Dedifferentiated amniotic fluid mesenchymal stem cell (primary cell): ENCODE results near the gene CD200R1L.
"Not testable (repeated sequence)": the region's sequence is repeated elsewhere in the genome, so short reads cannot be mapped to it uniquely, and the experiment has no call there.

Experiments used
- DNase-seq: peaks from one replicate; pipeline ENCODE4 v3.0.0-alpha.2; 2016; ENCODE audit errors: extremely low spot score

CD200R1L gene, protein sequence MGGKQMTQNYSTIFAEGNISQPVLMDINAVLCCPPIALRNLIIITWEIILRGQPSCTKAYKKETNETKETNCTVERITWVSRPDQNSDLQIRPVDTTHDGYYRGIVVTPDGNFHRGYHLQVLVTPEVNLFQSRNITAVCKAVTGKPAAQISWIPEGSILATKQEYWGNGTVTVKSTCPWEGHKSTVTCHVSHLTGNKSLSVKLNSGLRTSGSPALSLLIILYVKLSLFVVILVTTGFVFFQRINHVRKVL

DNA sequence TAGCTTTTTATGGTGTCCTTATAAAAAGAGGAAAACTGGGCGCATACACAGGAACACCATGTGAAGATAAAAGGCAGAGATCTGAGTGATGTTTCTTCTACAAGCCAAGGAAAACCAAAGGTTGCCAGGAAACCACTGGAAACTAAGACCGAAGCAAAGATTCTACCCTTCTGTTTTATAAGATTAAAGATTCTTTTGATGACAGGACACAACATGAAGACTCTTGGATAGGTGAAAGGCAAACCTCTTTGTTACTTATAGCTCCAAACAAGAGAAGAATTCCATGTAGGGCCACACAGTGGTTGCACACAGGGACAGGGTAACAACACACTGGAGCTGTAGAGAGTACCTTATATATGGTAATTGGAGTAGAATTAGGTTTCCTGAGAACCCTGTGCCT, at the start of gene CD200R1L:
Gene CD200R1L (minus strand): TSS at position 101 of the 400 bp plus-strand sequence. CDS start 17,497 bp downstream, outside the sequence.
- DNase-seq: no peak

- no peak for DNase-seq
Observed at GRCh38 chr3:112894258-112894657, 47.6 kb upstream of the CD200R1L start.

GRCh38 chr3:112889357-112889756, 42.7 kb upstream of the CD200R1L start:
- no peak for DNase-seq

GRCh38 chr3:112888381-112889085, 41.9 kb upstream of the CD200R1L start:
- no peak for DNase-seq

GRCh38 chr3:112884678-112885290, 38.1 kb upstream of the CD200R1L start:
- no peak for DNase-seq

DNA sequence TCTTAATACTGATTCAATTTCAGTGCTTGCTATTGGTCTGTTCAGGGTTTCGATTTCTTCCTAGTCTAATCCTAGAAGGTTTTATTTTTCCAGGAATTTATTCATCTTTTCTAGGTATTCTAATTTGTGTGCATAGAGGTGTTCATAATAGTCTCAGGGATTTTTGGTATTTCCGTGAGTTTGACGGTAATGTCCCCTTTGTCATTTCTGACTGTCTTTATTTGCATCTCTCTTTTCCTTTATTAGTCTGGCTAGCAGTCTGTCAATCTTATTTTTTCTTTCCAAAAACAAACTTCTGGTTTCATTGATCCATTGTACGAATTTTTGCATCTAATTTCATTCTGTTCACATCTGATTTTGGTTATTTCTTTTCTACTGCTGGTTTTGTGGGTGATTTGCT, 35.2 kb upstream of the CD200R1L start:
- DNase-seq: no peak

DNA sequence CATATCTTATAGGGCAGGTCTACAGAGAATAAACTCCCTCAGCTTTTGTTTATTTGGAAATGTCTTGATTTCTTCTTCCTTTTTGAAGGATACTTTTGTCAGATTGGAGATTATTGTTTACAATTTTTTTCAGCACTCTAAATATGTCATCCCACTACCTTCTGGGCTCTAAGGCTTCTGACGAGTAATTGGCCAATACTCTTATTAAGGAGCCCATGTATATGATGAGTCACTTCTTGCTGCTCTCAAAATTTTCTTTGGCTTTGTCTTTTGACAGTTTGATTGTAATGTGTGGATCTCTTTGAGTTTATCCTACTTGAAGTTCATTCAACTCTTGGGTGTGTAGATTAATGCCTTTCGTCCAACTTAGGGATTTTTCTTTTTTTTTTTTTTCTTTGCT, 28.9 kb upstream of the CD200R1L start:
- no peak for DNase-seq

GRCh38 chr3:112874725-112875124, 28.1 kb upstream of the CD200R1L start:
- no peak for DNase-seq

- DNase-seq: no peak
Observed at GRCh38 chr3:112873632-112874031, 27.0 kb upstream of the CD200R1L start.

GRCh38 chr3:112871735-112872134, 25.1 kb upstream of the CD200R1L start:
- DNase-seq: no peak

DNA sequence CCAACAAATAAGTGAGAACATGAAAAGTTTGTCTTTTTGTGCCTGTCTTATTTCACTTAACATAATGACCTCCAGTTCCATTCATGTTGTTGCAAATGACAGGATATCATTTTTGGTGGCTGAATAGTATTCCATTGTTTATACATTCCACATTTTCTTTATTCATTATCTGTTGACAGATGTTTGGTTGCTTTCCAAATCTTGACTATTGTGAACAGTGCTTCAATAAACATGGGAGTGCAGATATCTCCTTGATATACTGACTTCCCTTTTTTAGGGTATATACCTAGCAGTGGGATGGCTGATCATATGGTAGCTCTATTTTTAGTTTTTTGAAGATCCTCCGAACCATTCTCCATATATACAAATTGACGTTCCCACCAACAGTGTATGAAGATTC, 19.1 kb upstream of the CD200R1L start:
- DNase-seq: no peak

DNA sequence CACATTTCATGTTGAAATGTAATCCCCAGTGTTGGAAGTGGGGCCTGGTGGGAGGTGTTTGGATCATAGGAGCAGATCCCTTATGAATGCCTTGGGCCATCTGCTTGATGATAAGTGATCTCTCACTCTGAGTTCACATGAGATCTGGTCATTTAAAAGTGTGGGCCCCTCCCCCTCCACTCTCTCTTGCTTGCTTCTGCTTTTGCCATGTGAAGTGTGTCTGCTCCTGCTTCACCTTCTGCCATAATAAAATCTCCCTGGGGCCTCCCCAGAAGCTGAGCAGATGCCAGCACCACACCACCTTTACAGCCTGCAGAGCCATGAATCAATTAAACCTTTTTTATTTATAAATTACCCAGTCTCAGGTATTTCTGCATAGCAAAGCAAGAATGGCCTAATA, 14.2 kb upstream of the CD200R1L start:
- no peak for DNase-seq

DNA sequence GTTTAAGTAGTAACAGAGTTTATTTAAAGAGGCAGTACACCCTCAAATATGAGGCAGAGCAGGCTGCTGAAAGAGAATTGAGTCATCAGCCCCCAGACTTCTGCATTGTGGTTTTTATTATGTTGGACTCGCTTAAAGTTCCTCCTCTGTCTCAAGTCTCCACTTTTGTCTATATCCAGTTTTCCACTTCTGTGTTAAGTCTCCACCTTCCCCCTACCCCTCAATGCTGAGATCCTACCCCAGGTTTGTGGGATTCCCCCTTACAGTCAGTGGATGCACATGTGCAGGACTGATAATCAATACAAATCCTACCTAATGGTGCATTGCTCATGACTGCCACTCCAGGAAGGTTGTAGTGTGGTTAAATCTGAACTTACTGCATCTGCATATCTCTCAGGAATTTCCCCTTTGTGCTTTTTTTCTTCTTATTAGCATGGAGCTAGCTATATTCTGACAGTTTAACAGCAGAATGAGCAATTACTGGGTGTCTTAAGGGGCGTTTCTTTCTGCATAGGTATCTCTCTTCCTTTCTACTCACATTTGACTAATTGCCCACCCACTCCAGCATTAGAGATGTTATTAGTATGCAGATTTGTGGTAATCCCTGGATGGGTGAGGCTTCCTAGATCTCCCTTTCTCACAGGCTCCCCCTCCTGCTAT, 11.9 kb upstream of the CD200R1L start:
- no peak for DNase-seq

- no peak for DNase-seq
Observed at GRCh38 chr3:112857526-112857925, 10.9 kb upstream of the CD200R1L start.

GRCh38 chr3:112856537-112856936, 9.9 kb upstream of the CD200R1L start:
- DNase-seq: no peak

GRCh38 chr3:112855883-112856282, 9.2 kb upstream of the CD200R1L start:
- DNase-seq: no peak

- DNase-seq: not testable (repeated sequence)
Observed at GRCh38 chr3:112855074-112855473, 8.4 kb upstream of the CD200R1L start.

GRCh38 chr3:112848196-112848595, 1.5 kb upstream of the CD200R1L start:
- DNase-seq: no peak

DNA sequence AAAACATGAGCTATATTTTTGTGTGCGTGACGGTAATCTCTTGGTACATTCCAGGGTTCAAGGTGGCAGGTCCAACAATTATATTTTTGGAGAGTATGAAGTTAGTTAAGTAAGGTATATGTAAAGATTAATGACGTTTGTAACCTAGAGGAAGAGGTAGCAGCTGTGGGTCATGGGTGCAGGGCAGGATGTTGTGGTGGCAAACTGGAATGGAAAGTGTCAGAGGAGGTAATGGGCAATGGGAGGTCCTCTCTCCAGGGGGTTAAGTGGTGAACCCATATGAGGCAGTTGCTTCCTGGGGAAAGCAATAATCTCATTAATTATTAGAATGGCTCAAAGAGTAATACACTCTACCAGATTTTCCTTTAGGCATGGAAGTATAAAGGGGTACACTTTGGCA, 1.0 kb upstream of the CD200R1L start:
- no peak for DNase-seq

- no peak for DNase-seq
Observed at GRCh38 chr3:112845772-112846171, 892 bp downstream of the CD200R1L start.

GRCh38 chr3:112829046-112829445, 17.6 kb downstream of the CD200R1L start:
- DNase-seq: no peak
